SK-N-SH treated with all-trans-retinoic acid at 6 μM for 48 hours (cell line): ENCODE data around the gene DCAF16.

Experiments used
- ATAC-seq: fragments of 200-7000 bp; cut with Tn5 transposase; 3 replicates; pipeline ENCODE4 v1.9.1; 2020; ENCODE audit warnings: mild to moderate bottlenecking, moderate library complexity
- ARNTL ChIP-seq: fragments of 450-650 bp; formaldehyde crosslinking; IDR thresholded peaks from 2 replicates; pipeline ENCODE4 v1.5.0; 2020; ENCODE audit warnings: low read depth, mild to moderate bottlenecking, moderate library complexity, borderline replicate concordance
- BACH2 ChIP-seq: fragments of 250-450 bp; sonication (Bioruptor Pico); IDR thresholded peaks from 2 replicates; pipeline ENCODE4 v1.9.0; 2021; ENCODE audit warnings: mild to moderate bottlenecking, borderline replicate concordance
- CREB5 ChIP-seq: fragments of 250-450 bp; sonication (Bioruptor Pico); IDR thresholded peaks from 2 replicates; pipeline ENCODE4 v1.5.1; 2020; ENCODE audit warnings: low read depth, mild to moderate bottlenecking, moderate library complexity
- CSDC2 ChIP-seq: fragments of 250-450 bp; sonication (Bioruptor Pico); IDR thresholded peaks from 2 replicates; pipeline ENCODE4 v1.5.0; 2020; ENCODE audit warnings: mild to moderate bottlenecking, moderate library complexity
- CSRNP3 ChIP-seq: fragments of 250-450 bp; sonication (Bioruptor Pico); IDR thresholded peaks from 2 replicates; pipeline ENCODE4 v1.5.1; 2021; ENCODE audit warnings: mild to moderate bottlenecking, moderate library complexity
- ESRRG ChIP-seq: fragments of 250-450 bp; sonication (Bioruptor Pico); IDR thresholded peaks from 2 replicates; pipeline ENCODE4 v1.6.1; 2021; ENCODE audit warnings: mild to moderate bottlenecking
- GLIS3 ChIP-seq: fragments of 250-450 bp; sonication (Bioruptor Pico); IDR thresholded peaks from 2 replicates; pipeline ENCODE4 v1.5.0; 2020; ENCODE audit warnings: mild to moderate bottlenecking, moderate library complexity
- ISL1 ChIP-seq: fragments of 250-450 bp; sonication (Bioruptor Pico); IDR thresholded peaks from 2 replicates; pipeline ENCODE4 v2.1.2; 2022; ENCODE audit warnings: mild to moderate bottlenecking, moderate library complexity
- OSR1 ChIP-seq: fragments of 250-450 bp; sonication (Bioruptor Pico); IDR thresholded peaks from 2 replicates; pipeline ENCODE4 v1.8.0; 2022; ENCODE audit warnings: moderate library complexity, mild to moderate bottlenecking, inconsistent platforms
- PATZ1 ChIP-seq: fragments of 250-450 bp; sonication (Bioruptor Pico); IDR thresholded peaks from 2 replicates; pipeline ENCODE4 v1.8.0; 2020; ENCODE audit warnings: mild to moderate bottlenecking, moderate library complexity, borderline replicate concordance
- POU6F1 ChIP-seq: fragments of 250-450 bp; sonication (Bioruptor Pico); IDR thresholded peaks from 2 replicates; pipeline ENCODE4 v1.8.0; 2021; ENCODE audit warnings: low read depth, mild to moderate bottlenecking, moderate library complexity, borderline replicate concordance
- PPARA ChIP-seq: fragments of 250-450 bp; sonication (Bioruptor Pico); IDR thresholded peaks from 2 replicates; pipeline ENCODE4 v1.5.0; 2020; ENCODE audit warnings: mild to moderate bottlenecking, borderline replicate concordance
- RARB ChIP-seq: fragments of 250-450 bp; sonication (Bioruptor Pico); IDR thresholded peaks from 2 replicates; pipeline ENCODE4 v1.8.0; 2021; ENCODE audit warnings: mild to moderate bottlenecking, moderate library complexity
- SNAI2 ChIP-seq: fragments of 250-450 bp; sonication (Bioruptor Pico); IDR thresholded peaks from 2 replicates; pipeline ENCODE4 v1.5.0; 2020; ENCODE audit warnings: mild to moderate bottlenecking, moderate library complexity
- TCF4 ChIP-seq: fragments of 250-450 bp; sonication (Bioruptor Pico); IDR thresholded peaks from 2 replicates; pipeline ENCODE4 v1.8.0; 2021; ENCODE audit warnings: mild to moderate bottlenecking, moderate library complexity, borderline replicate concordance
- ZC3H10 ChIP-seq: fragments of 250-450 bp; sonication (Bioruptor Pico); IDR thresholded peaks from 2 replicates; pipeline ENCODE4 v1.5.1; 2021; ENCODE audit warnings: mild to moderate bottlenecking, moderate library complexity
- ZFP3 ChIP-seq: fragments of 250-450 bp; sonication (Bioruptor Pico); IDR thresholded peaks from 2 replicates; pipeline ENCODE4 v1.5.0; 2020; ENCODE audit warnings: mild to moderate bottlenecking, moderate library complexity
- ZFP30 ChIP-seq: fragments of 450-650 bp; formaldehyde crosslinking; IDR thresholded peaks from 2 replicates; pipeline ENCODE4 v1.5.0; 2022; ENCODE audit warnings: mild to moderate bottlenecking, moderate library complexity
- ZNF565 ChIP-seq: fragments of 450-650 bp; formaldehyde crosslinking; conservative IDR thresholded peaks from 2 replicates; pipeline ENCODE4 v1.5.0; 2020; ENCODE audit warnings: low read depth, mild to moderate bottlenecking, moderate library complexity
- ZNF70 ChIP-seq: fragments of 450-650 bp; formaldehyde crosslinking; IDR thresholded peaks from 2 replicates; pipeline ENCODE4 v1.5.0; 2020; ENCODE audit warnings: mild to moderate bottlenecking, moderate library complexity
- ZNF8 ChIP-seq: fragments of 450-650 bp; formaldehyde crosslinking; IDR thresholded peaks from 2 replicates; pipeline ENCODE4 v1.5.0; 2020; ENCODE audit warnings: mild to moderate bottlenecking, moderate library complexity

DCAF16 gene

GRCh38 chr4:17763416-17763815, 47.1 kb downstream of the DCAF16 start:
- TF ChIP-seq PPARA (CRISPR knock-in tag) (no peak), ESRRG (no peak), ISL1 (CRISPR knock-in tag) (no peak), ZFP30 (CRISPR knock-in tag) (no peak), TCF4 (CRISPR knock-in tag) (no peak), ZC3H10 (no peak), CSDC2 (CRISPR knock-in tag) (no peak), ZFP3 (no peak), GLIS3 (CRISPR knock-in tag) (no peak), PATZ1 (CRISPR knock-in tag) (no peak), CSRNP3 (no peak), POU6F1 (CRISPR knock-in tag) (no peak), ZNF565 (CRISPR knock-in tag) (no peak), BACH2 (CRISPR knock-in tag) (no peak), ZNF8 (CRISPR knock-in tag) (no peak), RARB (CRISPR knock-in tag) (no peak), CREB5 (no peak), OSR1 (CRISPR knock-in tag) (no peak), ZNF70 (CRISPR knock-in tag) (no peak), ARNTL (CRISPR knock-in tag) (no peak)
- ATAC-seq: no peak

GRCh38 chr4:17762726-17763125, 47.8 kb downstream of the DCAF16 start:
- ATAC-seq: peak; percentile 31; the same call in 2 of the 3 replicates
- no peak for TF ChIP-seq SNAI2 (CRISPR knock-in tag)

GRCh38 chr4:17761062-17761461, 49.5 kb downstream of the DCAF16 start:
- no peak for TF ChIP-seq ZFP30 (CRISPR knock-in tag)
- TF ChIP-seq PATZ1 (CRISPR knock-in tag): no peak
- no peak for TF ChIP-seq CSRNP3
- no peak for TF ChIP-seq POU6F1 (CRISPR knock-in tag)
- TF ChIP-seq BACH2 (CRISPR knock-in tag): no peak
- TF ChIP-seq ZNF8 (CRISPR knock-in tag): no peak
- TF ChIP-seq ESRRG: no peak
- no peak for TF ChIP-seq ZNF70 (CRISPR knock-in tag)
- TF ChIP-seq TCF4 (CRISPR knock-in tag): no peak
- TF ChIP-seq RARB (CRISPR knock-in tag): no peak
- TF ChIP-seq ZFP3: no peak
- TF ChIP-seq, all 23 proteins: peak for 0
- ATAC-seq: no peak
